ENCODE results near the gene KIF7. TPM values are rescaled to one million over a fixed set of nuclear protein-coding genes. Genes with fewer than 3 reads are reported as not detected.

The KIF7 gene, protein sequence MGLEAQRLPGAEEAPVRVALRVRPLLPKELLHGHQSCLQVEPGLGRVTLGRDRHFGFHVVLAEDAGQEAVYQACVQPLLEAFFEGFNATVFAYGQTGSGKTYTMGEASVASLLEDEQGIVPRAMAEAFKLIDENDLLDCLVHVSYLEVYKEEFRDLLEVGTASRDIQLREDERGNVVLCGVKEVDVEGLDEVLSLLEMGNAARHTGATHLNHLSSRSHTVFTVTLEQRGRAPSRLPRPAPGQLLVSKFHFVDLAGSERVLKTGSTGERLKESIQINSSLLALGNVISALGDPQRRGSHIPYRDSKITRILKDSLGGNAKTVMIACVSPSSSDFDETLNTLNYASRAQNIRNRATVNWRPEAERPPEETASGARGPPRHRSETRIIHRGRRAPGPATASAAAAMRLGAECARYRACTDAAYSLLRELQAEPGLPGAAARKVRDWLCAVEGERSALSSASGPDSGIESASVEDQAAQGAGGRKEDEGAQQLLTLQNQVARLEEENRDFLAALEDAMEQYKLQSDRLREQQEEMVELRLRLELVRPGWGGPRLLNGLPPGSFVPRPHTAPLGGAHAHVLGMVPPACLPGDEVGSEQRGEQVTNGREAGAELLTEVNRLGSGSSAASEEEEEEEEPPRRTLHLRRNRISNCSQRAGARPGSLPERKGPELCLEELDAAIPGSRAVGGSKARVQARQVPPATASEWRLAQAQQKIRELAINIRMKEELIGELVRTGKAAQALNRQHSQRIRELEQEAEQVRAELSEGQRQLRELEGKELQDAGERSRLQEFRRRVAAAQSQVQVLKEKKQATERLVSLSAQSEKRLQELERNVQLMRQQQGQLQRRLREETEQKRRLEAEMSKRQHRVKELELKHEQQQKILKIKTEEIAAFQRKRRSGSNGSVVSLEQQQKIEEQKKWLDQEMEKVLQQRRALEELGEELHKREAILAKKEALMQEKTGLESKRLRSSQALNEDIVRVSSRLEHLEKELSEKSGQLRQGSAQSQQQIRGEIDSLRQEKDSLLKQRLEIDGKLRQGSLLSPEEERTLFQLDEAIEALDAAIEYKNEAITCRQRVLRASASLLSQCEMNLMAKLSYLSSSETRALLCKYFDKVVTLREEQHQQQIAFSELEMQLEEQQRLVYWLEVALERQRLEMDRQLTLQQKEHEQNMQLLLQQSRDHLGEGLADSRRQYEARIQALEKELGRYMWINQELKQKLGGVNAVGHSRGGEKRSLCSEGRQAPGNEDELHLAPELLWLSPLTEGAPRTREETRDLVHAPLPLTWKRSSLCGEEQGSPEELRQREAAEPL (N-terminal part only)
- 10 to 100 TPM in 1 of 4 donors, 1 to 10 TPM in 3; 6.8 to 10.1 (median 8.3) TPM for total RNA-seq

DNA sequence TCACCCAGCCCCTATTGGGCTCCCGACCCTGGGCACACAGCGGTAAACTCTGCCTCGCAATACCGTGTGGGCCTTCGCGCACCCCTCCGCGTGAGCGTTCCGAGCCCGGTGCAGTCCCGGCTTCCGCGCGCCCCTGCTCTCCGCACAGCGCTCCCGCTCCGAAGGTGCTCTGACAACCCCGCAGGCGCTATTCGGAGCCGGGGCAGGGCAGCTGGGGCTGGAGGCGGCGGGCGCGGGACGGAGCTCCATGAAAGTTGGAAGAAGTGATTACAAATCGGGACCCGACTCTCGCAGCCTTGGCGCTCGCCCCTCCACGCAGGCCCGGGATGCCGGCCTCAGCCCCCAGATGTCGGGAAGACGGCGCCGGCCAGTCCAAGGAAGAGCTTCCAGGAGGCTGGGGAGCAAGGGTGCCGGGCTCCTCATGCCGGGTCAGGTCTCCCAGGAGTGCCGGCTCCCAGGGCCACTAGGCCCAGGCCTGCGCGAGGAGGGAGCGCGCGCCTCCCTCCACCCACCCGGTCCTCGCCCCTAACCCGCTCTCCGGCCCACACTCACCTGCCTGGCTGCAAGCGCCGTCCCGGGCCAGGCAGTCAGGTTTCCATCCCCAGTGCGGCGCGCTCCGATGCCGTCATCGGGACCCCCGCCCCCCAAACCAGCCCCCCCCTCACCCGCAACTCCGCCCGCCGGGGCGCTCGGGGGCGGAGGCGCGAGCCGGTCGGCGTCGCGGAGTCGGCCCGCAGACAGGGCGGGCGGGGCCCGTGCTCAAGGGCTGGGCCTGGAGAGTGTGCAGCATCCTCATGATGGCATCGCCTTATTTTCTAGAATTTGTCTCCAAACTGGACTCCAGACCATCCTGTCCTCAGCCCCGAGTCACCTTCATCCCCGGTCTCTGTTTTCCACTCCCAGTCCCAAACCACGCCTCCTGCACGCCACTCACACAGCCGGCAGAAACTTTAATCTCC lies at the start of gene KIF7:
KIF7 (minus strand) TSS at position 621 of the 959 bp plus-strand sequence. CDS start 2,537 bp downstream, outside the sequence.
- no peaks in the 10 kb centered on the region for H3K9me3 ChIP-seq
- H3K27me3 ChIP-seq: no peaks in the 10 kb centered on the region
- intact Hi-C loops (cut with DNase I): no loop called here
- WGBS, 2 donors: 4 to 5% methylated on average over 21 to 38 of the region's 87 CpGs
- no peaks in the 10 kb centered on the region for H3K36me3 ChIP-seq
- H3K27ac ChIP-seq: peak within 1 kb of the TSS in 1 of 3 donors; percentile 19
- TF ChIP-seq POLR2A (IDR thresholded peaks at IDR 0.05): no peak
- TF ChIP-seq, protein P1, sequence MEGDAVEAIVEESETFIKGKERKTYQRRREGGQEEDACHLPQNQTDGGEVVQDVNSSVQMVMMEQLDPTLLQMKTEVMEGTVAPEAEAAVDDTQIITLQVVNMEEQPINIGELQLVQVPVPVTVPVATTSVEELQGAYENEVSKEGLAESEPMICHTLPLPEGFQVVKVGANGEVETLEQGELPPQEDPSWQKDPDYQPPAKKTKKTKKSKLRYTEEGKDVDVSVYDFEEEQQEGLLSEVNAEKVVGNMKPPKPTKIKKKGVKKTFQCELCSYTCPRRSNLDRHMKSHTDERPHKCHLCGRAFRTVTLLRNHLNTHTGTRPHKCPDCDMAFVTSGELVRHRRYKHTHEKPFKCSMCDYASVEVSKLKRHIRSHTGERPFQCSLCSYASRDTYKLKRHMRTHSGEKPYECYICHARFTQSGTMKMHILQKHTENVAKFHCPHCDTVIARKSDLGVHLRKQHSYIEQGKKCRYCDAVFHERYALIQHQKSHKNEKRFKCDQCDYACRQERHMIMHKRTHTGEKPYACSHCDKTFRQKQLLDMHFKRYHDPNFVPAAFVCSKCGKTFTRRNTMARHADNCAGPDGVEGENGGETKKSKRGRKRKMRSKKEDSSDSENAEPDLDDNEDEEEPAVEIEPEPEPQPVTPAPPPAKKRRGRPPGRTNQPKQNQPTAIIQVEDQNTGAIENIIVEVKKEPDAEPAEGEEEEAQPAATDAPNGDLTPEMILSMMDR (IDR thresholded peaks at IDR 0.05): no peak
- peak; percentile 27 to 40 for DNase-seq
- peaks cover 0 to 5% of the 10 kb centered on the region in 2 donors for H3K4me1 ChIP-seq
- peak within 1 kb of the TSS; percentile 36 to 64 (median 59) for H3K4me3 ChIP-seq (replicated peaks in 1 of 3)

DNA sequence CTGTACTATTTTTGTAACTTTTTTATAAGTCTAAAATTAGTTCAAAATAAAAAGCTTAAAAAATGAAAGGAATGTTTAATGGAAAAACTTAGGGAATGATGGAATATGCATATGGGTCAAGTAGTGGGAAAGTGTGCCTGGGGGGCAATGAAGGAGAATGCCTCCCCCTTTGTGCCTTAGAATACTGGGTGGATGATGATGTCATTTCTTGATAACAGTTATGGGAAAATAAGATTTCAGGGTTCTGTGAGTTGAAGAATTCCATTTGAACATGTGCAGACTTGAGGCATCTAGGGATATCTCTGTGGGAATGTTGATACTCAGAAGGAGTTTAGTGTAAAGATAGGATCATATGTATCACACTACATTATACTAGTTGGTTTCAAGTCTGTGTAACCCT lies 49.1 kb upstream of the KIF7 start:
- intact Hi-C loops (cut with DNase I): no loop called here

DNA sequence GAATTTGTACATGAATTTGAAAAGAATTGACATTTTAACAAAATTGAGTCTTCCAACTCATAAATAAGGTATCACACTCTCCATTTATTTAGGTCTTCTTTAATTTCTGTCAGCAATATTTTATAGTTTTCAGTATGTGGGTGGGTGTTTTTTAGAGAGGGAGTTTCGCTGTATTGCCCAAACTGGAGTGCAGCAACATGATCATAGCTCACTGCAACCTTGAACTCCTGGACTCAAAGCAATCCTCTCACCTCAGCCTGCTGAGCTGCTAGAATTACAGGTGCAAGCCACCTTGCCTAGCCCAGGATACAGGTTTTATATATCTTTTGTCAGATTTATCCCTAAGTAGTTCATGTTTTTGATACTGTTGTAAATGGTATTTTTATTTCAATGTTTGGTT lies 39.9 kb upstream of the KIF7 start:
- TF ChIP-seq POLR2A (IDR thresholded peaks at IDR 0.05): no peak
- TF ChIP-seq, protein P1 (IDR thresholded peaks at IDR 0.05): no peak
- Histone ChIP-seq H3K9me3 (no peaks in the 10 kb centered on the region), H3K36me3 (no peaks in the 10 kb centered on the region), H3K4me1 (peaks cover 0 to 4% of the 10 kb centered on the region in 2 donors), H3K27me3 (no peaks in the 10 kb centered on the region), H3K4me3 (replicated peaks in 1 of 3) (no peak overlapping the region), H3K27ac (no peak overlapping the region)
- no peak for DNase-seq
- 87 to 94% methylated on average over 1 of the region's 1 CpG for WGBS, 2 donors
- intact Hi-C loops (cut with DNase I): no loop called here

More for the DNA sequence above, 49.1 kb upstream of the KIF7 start:
- Histone ChIP-seq H3K9me3 (no peaks in the 10 kb centered on the region), H3K36me3 (no peaks in the 10 kb centered on the region), H3K4me1 (no peaks in the 10 kb centered on the region), H3K4me3 (replicated peaks in 1 of 3) (no peak overlapping the region), H3K27me3 (no peaks in the 10 kb centered on the region), H3K27ac (no peak overlapping the region)
- no peak for DNase-seq
- TF ChIP-seq, protein P1 (IDR thresholded peaks at IDR 0.05): no peak
- TF ChIP-seq POLR2A (IDR thresholded peaks at IDR 0.05): no peak

DNA sequence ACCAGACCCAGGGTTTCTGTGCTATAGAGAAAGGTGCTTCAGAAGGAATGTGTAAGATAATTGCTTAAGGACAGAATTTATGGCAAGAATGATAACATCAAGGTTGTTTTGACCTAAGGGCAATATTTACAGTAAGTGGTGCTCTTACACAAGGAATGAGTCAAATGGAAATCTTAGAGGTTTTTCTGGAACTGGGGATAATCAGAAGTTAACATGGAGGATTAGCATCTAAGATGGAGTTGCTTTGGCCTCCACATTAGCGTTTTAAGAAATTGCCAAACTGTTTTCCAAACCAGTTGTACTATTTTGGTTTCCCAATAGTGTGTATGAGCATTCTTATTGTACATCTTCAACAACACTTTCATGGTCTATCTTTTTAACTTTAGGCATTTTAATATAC lies 38.4 kb upstream of the KIF7 start:
- no peak overlapping the region for H3K4me3 ChIP-seq (replicated peaks in 1 of 3)
- H3K27ac ChIP-seq: no peak overlapping the region
- peaks cover 9 to 13% of the 10 kb centered on the region in 2 donors for H3K4me1 ChIP-seq
- WGBS, 2 donors: 86 to 95% methylated on average over 1 of the region's 1 CpG
- no peaks in the 10 kb centered on the region for H3K36me3 ChIP-seq
- no peak for DNase-seq
- TF ChIP-seq, protein P1 (IDR thresholded peaks at IDR 0.05): no peak
- no peak for TF ChIP-seq POLR2A (IDR thresholded peaks at IDR 0.05)
- no peaks in the 10 kb centered on the region for H3K27me3 ChIP-seq
- intact Hi-C loops (cut with DNase I): no loop called here
- no peaks in the 10 kb centered on the region for H3K9me3 ChIP-seq
